CD14-positive monocyte (primary cell): ENCODE measurements around the gene GCK. TPM values are rescaled to one million over a fixed set of nuclear protein-coding genes. Genes with fewer than 3 reads are reported as not detected.

Experiments used
- DNase-seq, 3 donors: peaks; one replicate each; pipeline ENCODE4 v3.0.0-alpha.2; 2011 to 2022
- H2AFZ ChIP-seq: 2 replicates; pipeline ENCODE4 v1.6.0; 2012; ENCODE audit warnings: mild to moderate bottlenecking, low read depth, low read length, inconsistent platforms; ENCODE audit not compliant: insufficient read depth, poor library complexity, severe bottlenecking
- H3K27ac ChIP-seq, 2 donors: 1 replicate in 1 of 2; 2 replicates in 1 of 2; pipeline ENCODE4 v1.5.1; 2012 to 2013; ENCODE audit warnings: low read length in 2 of 2, control low read depth in 1 of 2, inconsistent platforms in 1 of 2, low read depth in 1 of 2, mild to moderate bottlenecking in 1 of 2
- H3K27me3 ChIP-seq, 2 donors: one replicate each; pipeline versions ENCODE4 v1.6.0 to v1.6.1; 2011 to 2013; ENCODE audit warnings: low read length in 2 of 2; ENCODE audit not compliant: control insufficient read depth in 2 of 2, insufficient read depth in 2 of 2
- H3K36me3 ChIP-seq, 2 donors: replicated peaks in 1 of 2; 1 replicate in 1 of 2; 2 replicates in 1 of 2; pipeline versions ENCODE4 v1.5.1 to v1.6.1; 2012 to 2013; ENCODE audit warnings: low read length in 2 of 2, control low read depth in 1 of 2, inconsistent platforms in 1 of 2, mild to moderate bottlenecking in 1 of 2; ENCODE audit not compliant: insufficient read depth in 2 of 2, control insufficient read depth in 1 of 2
- H3K4me1 ChIP-seq, 2 donors: 1 replicate in 1 of 2; 2 replicates in 1 of 2; pipeline versions ENCODE4 v1.5.1 to v1.6.1; 2012 to 2013; ENCODE audit warnings: low read length in 2 of 2, control low read depth in 1 of 2, inconsistent platforms in 1 of 2, mild to moderate bottlenecking in 1 of 2, moderate library complexity in 1 of 2; ENCODE audit not compliant: insufficient read depth in 2 of 2, control insufficient read depth in 1 of 2
- H3K4me2 ChIP-seq: replicated peaks from 2 replicates; pipeline ENCODE3; 2012; ENCODE audit warnings: low read length, moderate library complexity, mild to moderate bottlenecking; ENCODE audit not compliant: poor library complexity, severe bottlenecking; ENCODE audit errors: extremely low read depth
- H3K4me3 ChIP-seq, 3 experiments: fragments of 200-600 bp in 1 of 3; sonication (generic) in 1 of 3; replicated peaks in 1 of 3; 1 replicate in 2 of 3; 2 replicates in 1 of 3; pipeline ENCODE4 v1.5.1; 2011 to 2013; ENCODE audit warnings: low read length in 3 of 3, mild to moderate bottlenecking in 3 of 3, control low read depth in 2 of 3, low read depth in 2 of 3, inconsistent platforms in 1 of 3, moderate library complexity in 1 of 3
- H3K79me2 ChIP-seq: 2 replicates; pipeline ENCODE4 v1.6.0; 2012; ENCODE audit warnings: mild to moderate bottlenecking, control low read depth, inconsistent platforms, low read length, moderate library complexity; ENCODE audit not compliant: insufficient read depth
- H3K9ac ChIP-seq: 2 replicates; pipeline ENCODE4 v1.6.0; 2017; ENCODE audit warnings: low read length, mild to moderate bottlenecking; ENCODE audit not compliant: insufficient read depth, poor library complexity, severe bottlenecking
- H3K9me3 ChIP-seq, 2 donors: replicated peaks in 1 of 2; 1 replicate in 1 of 2; 2 replicates in 1 of 2; pipeline versions ENCODE4 v1.5.1 to v1.6.1; 2012 to 2013; ENCODE audit warnings: low read length in 2 of 2, control low read depth in 1 of 2; ENCODE audit not compliant: control insufficient read depth in 1 of 2, insufficient read depth in 1 of 2
- H4K20me1 ChIP-seq: 2 replicates; pipeline ENCODE4 v1.6.0; 2012; ENCODE audit warnings: mild to moderate bottlenecking, low read length, control low read depth, moderate library complexity; ENCODE audit not compliant: insufficient read depth
- H3K27ac Mint-ChIP-seq, 7 donors: one replicate each; pipeline ENCODE4 v1.8.0; 2020; ENCODE audit warnings: mild to moderate bottlenecking in 7 of 7, mixed read lengths in 7 of 7, moderate library complexity in 6 of 7, inconsistent platforms in 2 of 7
- H3K27me3 Mint-ChIP-seq, 3 donors: one replicate each; pipeline ENCODE4 v1.8.0; 2021 to 2022; ENCODE audit warnings: low read depth in 3 of 3, mild to moderate bottlenecking in 3 of 3, mixed read lengths in 3 of 3, moderate library complexity in 3 of 3, inconsistent platforms in 1 of 3
- H3K36me3 Mint-ChIP-seq, 2 donors: one replicate each; pipeline ENCODE4 v1.8.0; 2020; ENCODE audit warnings: mixed read lengths in 2 of 2, inconsistent platforms in 1 of 2, mild to moderate bottlenecking in 1 of 2
- H3K4me1 Mint-ChIP-seq: one replicate; pipeline ENCODE4 v1.8.0; 2020; ENCODE audit warnings: mild to moderate bottlenecking, mixed read lengths
- H3K4me3 Mint-ChIP-seq, 2 donors: one replicate each; pipeline ENCODE4 v1.8.0; 2020; ENCODE audit warnings: mild to moderate bottlenecking in 2 of 2, mixed read lengths in 2 of 2, moderate library complexity in 1 of 2
- H3K9me3 Mint-ChIP-seq, 7 donors: one replicate each; pipeline ENCODE4 v1.8.0; 2020 to 2022; ENCODE audit warnings: mixed read lengths in 7 of 7, mild to moderate bottlenecking in 6 of 7, moderate library complexity in 6 of 7, inconsistent platforms in 2 of 7
- WGBS: methylation state at CpG from one replicate; pipeline ENCODE4 v1.1.5; 2013; ENCODE audit warnings: missing lambda C conversion rate; ENCODE audit not compliant: insufficient coverage; 5-methylcytosine and 5-hydroxymethylcytosine counted together
- intact Hi-C, 2 donors: fragments of 100-400 bp; cut with micrococcal nuclease; formaldehyde crosslinking; loops; one replicate each; pipeline versions ENCODE4 v1.15.0 to v1.15.1; 2023
- polyA plus RNA-seq, 3 donors: library from polyadenylated mRNA; depleted of rRNA in 1 of 3; unstranded in 2 of 3; stranded (reverse) in 1 of 3; fragments of 300-500 nt in 2 of 3; fragments of >200 nt in 1 of 3; fragmentation: Illumina TruSeq in 2 of 3; gene quantifications; 1 replicate in 2 of 3; 2 replicates in 1 of 3; pipeline ENCODE4 v1.2.3, GENCODE V29; 2012 to 2021
- TF ChIP-seq, protein P1 (sequence below): fragments of 200-600 bp; IDR thresholded peaks from one replicate; pipeline ENCODE4 v1.8.0; 2022; ENCODE audit warnings: antibody characterized with exemption, mild to moderate bottlenecking

Gene GCK
- polyA plus RNA-seq, 3 donors = not detected

DNA sequence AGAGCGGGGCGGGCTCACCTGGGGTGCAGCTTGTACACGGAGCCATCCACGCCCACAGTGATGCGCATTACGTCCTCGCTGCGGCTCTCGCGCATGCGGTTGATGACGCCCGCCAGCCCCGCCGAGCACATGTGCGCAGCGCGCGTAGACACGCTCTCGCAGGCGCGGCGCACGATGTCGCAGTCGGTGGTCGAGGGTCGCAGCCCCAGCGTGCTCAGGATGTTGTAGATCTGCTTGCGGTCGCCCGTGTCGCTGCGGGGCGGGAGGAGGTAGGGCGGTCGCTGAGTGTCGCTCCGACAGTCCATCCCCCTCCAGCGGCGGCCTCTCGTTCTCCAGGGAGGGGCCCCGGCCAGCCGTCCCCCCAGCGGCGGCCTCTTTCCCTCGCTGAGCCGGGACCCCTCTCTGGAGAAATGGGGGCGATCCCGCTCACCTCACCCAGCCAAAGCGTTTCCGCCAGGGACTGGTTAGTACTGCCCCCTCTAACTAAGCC, 43.7 kb downstream of the GCK start:
- H3K79me2 ChIP-seq = no peaks in the 10 kb centered on the region
- no peak for DNase-seq
- H3K9me3 Mint-ChIP-seq = peaks cover 0 to 9% (median 0%) of the 10 kb centered on the region in 7 donors
- H3K4me2 ChIP-seq = peak overlapping the region; percentile 67
- H3K4me1 Mint-ChIP-seq = peaks cover 14% of the 10 kb centered on the region
- H3K36me3 Mint-ChIP-seq = no peaks in the 10 kb centered on the region
- TF ChIP-seq, protein P1, sequence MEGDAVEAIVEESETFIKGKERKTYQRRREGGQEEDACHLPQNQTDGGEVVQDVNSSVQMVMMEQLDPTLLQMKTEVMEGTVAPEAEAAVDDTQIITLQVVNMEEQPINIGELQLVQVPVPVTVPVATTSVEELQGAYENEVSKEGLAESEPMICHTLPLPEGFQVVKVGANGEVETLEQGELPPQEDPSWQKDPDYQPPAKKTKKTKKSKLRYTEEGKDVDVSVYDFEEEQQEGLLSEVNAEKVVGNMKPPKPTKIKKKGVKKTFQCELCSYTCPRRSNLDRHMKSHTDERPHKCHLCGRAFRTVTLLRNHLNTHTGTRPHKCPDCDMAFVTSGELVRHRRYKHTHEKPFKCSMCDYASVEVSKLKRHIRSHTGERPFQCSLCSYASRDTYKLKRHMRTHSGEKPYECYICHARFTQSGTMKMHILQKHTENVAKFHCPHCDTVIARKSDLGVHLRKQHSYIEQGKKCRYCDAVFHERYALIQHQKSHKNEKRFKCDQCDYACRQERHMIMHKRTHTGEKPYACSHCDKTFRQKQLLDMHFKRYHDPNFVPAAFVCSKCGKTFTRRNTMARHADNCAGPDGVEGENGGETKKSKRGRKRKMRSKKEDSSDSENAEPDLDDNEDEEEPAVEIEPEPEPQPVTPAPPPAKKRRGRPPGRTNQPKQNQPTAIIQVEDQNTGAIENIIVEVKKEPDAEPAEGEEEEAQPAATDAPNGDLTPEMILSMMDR = no peak
- peak overlapping the region; percentile 67 to 81 for H3K4me3 Mint-ChIP-seq
- H3K27ac Mint-ChIP-seq = no peak overlapping the region
- no peak overlapping the region for H3K9ac ChIP-seq
- H3K27me3 ChIP-seq = peaks cover 0 to 37% of the 10 kb centered on the region in 2 donors
- intact Hi-C loops = no loop called here
- H3K36me3 ChIP-seq = no peaks in the 10 kb centered on the region
- peaks cover 23 to 42% (median 37%) of the 10 kb centered on the region in 3 donors for H3K27me3 Mint-ChIP-seq
- H3K4me3 ChIP-seq = peak overlapping the region in 1 of 3 experiments; percentile 58
- H3K27ac ChIP-seq = no peak overlapping the region
- H4K20me1 ChIP-seq = no peaks in the 10 kb centered on the region
- peaks cover 11 to 14% of the 10 kb centered on the region in 2 donors for H3K4me1 ChIP-seq
- H2AFZ ChIP-seq = peak overlapping the region; percentile 53
- H3K9me3 ChIP-seq = peaks cover 0 to 3% of the 10 kb centered on the region in 2 donors
- WGBS = 12% methylated on average over 43 of the region's 53 CpGs

DNA sequence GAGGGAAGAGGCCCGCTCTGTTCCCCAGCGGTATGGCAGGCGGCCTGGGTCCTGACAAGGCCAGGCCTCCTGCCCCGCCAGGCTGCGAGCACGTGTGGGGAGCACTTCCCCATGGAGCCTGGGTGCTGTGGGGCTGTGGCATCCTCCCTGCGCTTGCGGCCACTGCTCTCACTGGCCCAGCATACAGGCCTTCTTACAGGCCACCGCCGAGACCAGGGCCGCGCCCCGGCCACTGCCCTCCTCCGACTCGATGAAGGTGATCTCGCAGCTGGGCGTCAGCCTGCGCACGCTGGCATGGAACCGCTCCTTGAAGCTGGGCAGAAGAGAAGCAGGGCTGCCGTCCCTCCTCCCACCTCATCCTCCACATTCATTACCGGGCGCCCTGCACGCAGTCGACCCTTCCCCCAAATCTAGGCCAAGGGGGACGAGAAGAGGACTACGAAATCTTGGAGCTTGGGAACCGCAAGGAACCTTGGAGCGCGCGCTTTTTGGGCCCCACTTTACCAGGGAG, 44.2 kb downstream of the GCK start:
- Histone ChIP-seq H2AFZ (peak overlapping the region; percentile 53), H4K20me1 (no peaks in the 10 kb centered on the region), H3K4me1 (peaks cover 11 to 14% of the 10 kb centered on the region in 2 donors), H3K79me2 (no peaks in the 10 kb centered on the region), H3K27ac (no peak overlapping the region), H3K27me3 (peaks cover 0 to 37% of the 10 kb centered on the region in 2 donors), H3K9me3 (peaks cover 0 to 3% of the 10 kb centered on the region in 2 donors), H3K9ac (no peak overlapping the region), H3K36me3 (no peaks in the 10 kb centered on the region), H3K4me3 (peak overlapping the region in 1 of 3 experiments; percentile 58), H3K4me2 (peak overlapping the region; percentile 67)
- Mint-ChIP-seq H3K9me3 (peaks cover 0 to 9% (median 0%) of the 10 kb centered on the region in 7 donors), H3K36me3 (no peaks in the 10 kb centered on the region), H3K27ac (no peak overlapping the region), H3K4me1 (peaks cover 14% of the 10 kb centered on the region), H3K4me3 (peak overlapping the region in 1 of 2 donors; percentile 81), H3K27me3 (peaks cover 23 to 46% (median 37%) of the 10 kb centered on the region in 3 donors)
- WGBS = 64% methylated on average over 29 of the region's 31 CpGs
- no peak for DNase-seq
- intact Hi-C loops = no loop called here
- TF ChIP-seq, protein P1 = no peak
